ENCODE results near the gene SNRNP70. TPM values are rescaled to one million over a fixed set of nuclear protein-coding genes. Genes with fewer than 3 reads are reported as not detected.
A peak's percentile ranks its signal among the peaks of the same experiment; 100 is the strongest.

SNRNP70 gene
- total and polyA plus RNA-seq, 2 of the 13 experiments (the other 11 are each of a cell fraction or from before 2014, with no cell fraction given): 150 to 210 TPM

DNA sequence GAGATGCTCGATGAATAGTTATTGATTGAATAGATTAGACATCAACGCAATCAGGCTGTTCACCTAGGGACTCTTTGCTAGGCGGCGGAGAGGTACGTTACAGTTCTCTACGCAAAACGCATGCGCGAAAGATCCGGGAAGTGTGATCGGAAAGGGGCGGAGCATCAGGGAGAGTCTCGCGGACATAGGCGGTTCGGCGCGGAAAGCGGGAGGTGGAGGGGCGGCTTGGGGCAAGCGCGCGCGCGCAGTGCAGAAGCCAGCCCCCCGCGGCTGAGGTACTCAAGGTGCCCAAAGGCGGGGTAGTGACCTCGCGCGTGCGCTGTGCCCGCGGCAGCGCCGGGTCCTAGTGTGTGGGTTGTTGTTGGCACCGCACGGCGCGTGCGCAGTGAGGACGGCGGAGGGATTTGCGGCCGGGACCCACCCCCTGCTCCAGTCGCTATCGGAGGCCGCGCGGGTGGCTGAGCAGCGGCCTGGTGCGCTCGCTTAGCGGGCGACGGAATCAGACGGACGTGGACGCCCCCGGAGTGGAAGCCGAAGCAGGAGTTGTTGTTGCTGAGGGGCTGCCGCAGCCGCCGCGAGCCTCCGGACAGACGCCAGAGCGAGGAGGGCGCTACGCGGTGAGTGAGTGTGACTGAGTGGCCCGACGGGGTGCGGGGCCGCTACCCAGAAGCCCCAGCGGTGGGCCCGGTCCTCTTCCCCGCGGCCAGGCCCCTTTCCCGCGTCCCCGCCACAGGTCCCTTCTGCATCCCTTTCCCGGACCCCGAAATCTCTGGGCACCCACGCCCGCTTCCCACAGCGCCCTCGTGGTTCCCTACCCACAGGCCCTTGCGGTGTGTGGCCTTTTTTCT lies at the start of gene SNRNP70 (continued):
- TF ChIP-seq ZNF607 (CRISPR knock-in tag; IDR thresholded peaks at IDR 0.05; ENCODE audit: borderline replicate concordance) (no peak; the same call in 1 of the 2 replicates), BCL6 (CRISPR knock-in tag; IDR thresholded peaks at IDR 0.05) (no peak; the same call in 1 of the 2 replicates), SRF (IDR thresholded peaks at IDR 0.05; ENCODE audit: low read depth, low read length) (no peak), ZNF790 (CRISPR knock-in tag; IDR thresholded peaks at IDR 0.05; ENCODE audit: borderline replicate concordance) (peak; percentile 90; the same call in 1 of the 2 replicates), JDP2 (CRISPR knock-in tag; IDR thresholded peaks at IDR 0.05; ENCODE audit: borderline replicate concordance) (no peak; the same call in 1 of the 2 replicates), RBFOX2 (IDR thresholded peaks at IDR 0.05; ENCODE audit: low read depth, low read length) (peak; percentile 100), ZNF781 (CRISPR knock-in tag; IDR thresholded peaks at IDR 0.05; ENCODE audit: borderline replicate concordance, not compliant biosample characterization) (peak; percentile 64), XRCC5 (optimal IDR thresholded peaks at IDR 0.05; ENCODE audit: low read length) (peak; percentile 83), BORCS8-MEF2B (CRISPR knock-in tag; IDR thresholded peaks at IDR 0.05) (peak; percentile 57; the same call in 1 of the 2 replicates), RXRA (CRISPR knock-in tag; IDR thresholded peaks at IDR 0.05) (peak; percentile 81), ZBTB21 (CRISPR knock-in tag; IDR thresholded peaks at IDR 0.05) (no peak; the same call in 1 of the 2 replicates)
- TF ChIP-seq, protein P1, sequence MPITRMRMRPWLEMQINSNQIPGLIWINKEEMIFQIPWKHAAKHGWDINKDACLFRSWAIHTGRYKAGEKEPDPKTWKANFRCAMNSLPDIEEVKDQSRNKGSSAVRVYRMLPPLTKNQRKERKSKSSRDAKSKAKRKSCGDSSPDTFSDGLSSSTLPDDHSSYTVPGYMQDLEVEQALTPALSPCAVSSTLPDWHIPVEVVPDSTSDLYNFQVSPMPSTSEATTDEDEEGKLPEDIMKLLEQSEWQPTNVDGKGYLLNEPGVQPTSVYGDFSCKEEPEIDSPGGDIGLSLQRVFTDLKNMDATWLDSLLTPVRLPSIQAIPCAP (CRISPR knock-in tag; IDR thresholded peaks at IDR 0.05; ENCODE audit: low read depth): no peak
- TF ChIP-seq, protein P2, sequence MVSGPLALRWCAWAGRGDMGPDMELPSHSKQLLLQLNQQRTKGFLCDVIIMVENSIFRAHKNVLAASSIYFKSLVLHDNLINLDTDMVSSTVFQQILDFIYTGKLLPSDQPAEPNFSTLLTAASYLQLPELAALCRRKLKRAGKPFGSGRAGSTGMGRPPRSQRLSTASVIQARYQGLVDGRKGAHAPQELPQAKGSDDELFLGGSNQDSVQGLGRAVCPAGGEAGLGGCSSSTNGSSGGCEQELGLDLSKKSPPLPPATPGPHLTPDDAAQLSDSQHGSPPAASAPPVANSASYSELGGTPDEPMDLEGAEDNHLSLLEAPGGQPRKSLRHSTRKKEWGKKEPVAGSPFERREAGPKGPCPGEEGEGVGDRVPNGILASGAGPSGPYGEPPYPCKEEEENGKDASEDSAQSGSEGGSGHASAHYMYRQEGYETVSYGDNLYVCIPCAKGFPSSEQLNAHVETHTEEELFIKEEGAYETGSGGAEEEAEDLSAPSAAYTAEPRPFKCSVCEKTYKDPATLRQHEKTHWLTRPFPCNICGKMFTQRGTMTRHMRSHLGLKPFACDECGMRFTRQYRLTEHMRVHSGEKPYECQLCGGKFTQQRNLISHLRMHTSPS (CRISPR knock-in tag; IDR thresholded peaks at IDR 0.05; ENCODE audit: low read depth): no peak
- TF ChIP-seq, protein P3, sequence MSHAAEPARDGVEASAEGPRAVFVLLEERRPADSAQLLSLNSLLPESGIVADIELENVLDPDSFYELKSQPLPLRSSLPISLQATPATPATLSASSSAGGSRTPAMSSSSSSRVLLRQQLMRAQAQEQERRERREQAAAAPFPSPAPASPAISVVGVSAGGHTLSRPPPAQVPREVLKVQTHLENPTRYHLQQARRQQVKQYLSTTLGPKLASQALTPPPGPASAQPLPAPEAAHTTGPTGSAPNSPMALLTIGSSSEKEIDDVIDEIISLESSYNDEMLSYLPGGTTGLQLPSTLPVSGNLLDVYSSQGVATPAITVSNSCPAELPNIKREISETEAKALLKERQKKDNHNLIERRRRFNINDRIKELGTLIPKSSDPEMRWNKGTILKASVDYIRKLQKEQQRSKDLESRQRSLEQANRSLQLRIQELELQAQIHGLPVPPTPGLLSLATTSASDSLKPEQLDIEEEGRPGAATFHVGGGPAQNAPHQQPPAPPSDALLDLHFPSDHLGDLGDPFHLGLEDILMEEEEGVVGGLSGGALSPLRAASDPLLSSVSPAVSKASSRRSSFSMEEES (CRISPR knock-in tag; IDR thresholded peaks at IDR 0.05): no peak
- TF ChIP-seq, protein P4, sequence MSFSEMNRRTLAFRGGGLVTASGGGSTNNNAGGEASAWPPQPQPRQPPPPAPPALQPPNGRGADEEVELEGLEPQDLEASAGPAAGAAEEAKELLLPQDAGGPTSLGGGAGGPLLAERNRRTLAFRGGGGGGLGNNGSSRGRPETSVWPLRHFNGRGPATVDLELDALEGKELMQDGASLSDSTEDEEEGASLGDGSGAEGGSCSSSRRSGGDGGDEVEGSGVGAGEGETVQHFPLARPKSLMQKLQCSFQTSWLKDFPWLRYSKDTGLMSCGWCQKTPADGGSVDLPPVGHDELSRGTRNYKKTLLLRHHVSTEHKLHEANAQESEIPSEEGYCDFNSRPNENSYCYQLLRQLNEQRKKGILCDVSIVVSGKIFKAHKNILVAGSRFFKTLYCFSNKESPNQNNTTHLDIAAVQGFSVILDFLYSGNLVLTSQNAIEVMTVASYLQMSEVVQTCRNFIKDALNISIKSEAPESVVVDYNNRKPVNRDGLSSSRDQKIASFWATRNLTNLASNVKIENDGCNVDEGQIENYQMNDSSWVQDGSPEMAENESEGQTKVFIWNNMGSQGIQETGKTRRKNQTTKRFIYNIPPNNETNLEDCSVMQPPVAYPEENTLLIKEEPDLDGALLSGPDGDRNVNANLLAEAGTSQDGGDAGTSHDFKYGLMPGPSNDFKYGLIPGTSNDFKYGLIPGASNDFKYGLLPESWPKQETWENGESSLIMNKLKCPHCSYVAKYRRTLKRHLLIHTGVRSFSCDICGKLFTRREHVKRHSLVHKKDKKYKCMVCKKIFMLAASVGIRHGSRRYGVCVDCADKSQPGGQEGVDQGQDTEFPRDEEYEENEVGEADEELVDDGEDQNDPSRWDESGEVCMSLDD (CRISPR knock-in tag; IDR thresholded peaks at IDR 0.05; ENCODE audit: borderline replicate concordance): no peak
- TF ChIP-seq, protein P5, sequence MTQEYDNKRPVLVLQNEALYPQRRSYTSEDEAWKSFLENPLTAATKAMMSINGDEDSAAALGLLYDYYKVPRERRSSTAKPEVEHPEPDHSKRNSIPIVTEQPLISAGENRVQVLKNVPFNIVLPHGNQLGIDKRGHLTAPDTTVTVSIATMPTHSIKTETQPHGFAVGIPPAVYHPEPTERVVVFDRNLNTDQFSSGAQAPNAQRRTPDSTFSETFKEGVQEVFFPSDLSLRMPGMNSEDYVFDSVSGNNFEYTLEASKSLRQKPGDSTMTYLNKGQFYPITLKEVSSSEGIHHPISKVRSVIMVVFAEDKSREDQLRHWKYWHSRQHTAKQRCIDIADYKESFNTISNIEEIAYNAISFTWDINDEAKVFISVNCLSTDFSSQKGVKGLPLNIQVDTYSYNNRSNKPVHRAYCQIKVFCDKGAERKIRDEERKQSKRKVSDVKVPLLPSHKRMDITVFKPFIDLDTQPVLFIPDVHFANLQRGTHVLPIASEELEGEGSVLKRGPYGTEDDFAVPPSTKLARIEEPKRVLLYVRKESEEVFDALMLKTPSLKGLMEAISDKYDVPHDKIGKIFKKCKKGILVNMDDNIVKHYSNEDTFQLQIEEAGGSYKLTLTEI (CRISPR knock-in tag; conservative IDR thresholded peaks at IDR 0.05): no peak
